IPS-18a (cell line): ENCODE results near the gene GRK6.

Source experiments
- H3K27ac ChIP-seq: one replicate; pipeline ENCODE4 v1.5.1; 2013; ENCODE audit warnings: low read length
- H3K27me3 ChIP-seq: one replicate; pipeline ENCODE4 v1.6.1; 2013; ENCODE audit warnings: mild to moderate bottlenecking, low read length; ENCODE audit not compliant: control insufficient read depth, insufficient read depth
- H3K36me3 ChIP-seq: one replicate; pipeline ENCODE4 v1.6.1; 2013; ENCODE audit warnings: low read depth, low read length; ENCODE audit not compliant: control insufficient read depth
- H3K4me1 ChIP-seq: one replicate; pipeline ENCODE4 v1.6.1; 2013; ENCODE audit warnings: low read depth, low read length; ENCODE audit not compliant: control insufficient read depth
- H3K4me3 ChIP-seq: one replicate; pipeline ENCODE4 v1.5.1; 2013; ENCODE audit warnings: low read length
- H3K9ac ChIP-seq: one replicate; pipeline ENCODE4 v1.6.1; 2013; ENCODE audit warnings: mild to moderate bottlenecking, low read length, moderate library complexity
- H3K9me3 ChIP-seq: one replicate; pipeline ENCODE4 v1.6.1; 2013; ENCODE audit warnings: low read depth, low read length; ENCODE audit not compliant: control insufficient read depth

The GRK6 gene

DNA sequence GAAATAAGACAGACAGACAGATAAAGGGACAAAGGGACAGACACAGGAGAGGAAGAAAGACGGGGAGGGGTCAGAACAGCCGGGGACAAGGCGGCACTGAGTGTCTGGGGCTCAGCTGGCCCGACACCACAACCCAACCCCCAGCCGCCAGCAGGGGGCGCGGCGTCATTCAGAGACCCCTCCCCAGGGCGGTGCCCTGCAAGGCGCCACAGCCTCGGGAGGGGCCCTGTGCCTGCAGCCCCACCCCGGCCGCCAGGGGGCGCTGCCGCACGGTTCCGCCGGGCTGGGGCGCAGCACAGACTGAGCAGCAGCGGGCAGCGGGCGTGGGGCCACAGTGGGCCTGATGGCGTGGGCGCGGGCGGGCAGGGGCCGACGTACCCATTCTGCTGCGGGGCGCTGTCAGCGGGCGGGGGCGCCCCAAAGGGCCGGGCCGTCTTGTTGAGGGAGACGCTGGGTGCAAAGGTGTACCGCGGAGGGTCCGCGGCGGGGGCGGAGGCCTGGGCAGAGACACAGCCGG lies 65.0 kb downstream of the GRK6 start:
- Histone ChIP-seq H3K4me1 (peaks cover 23% of the 10 kb centered on the region), H3K9me3 (no peaks in the 10 kb centered on the region), H3K27me3 (no peaks in the 10 kb centered on the region), H3K36me3 (peaks cover 47% of the 10 kb centered on the region), H3K9ac (no peak overlapping the region), H3K4me3 (no peak overlapping the region), H3K27ac (no peak overlapping the region)

DNA sequence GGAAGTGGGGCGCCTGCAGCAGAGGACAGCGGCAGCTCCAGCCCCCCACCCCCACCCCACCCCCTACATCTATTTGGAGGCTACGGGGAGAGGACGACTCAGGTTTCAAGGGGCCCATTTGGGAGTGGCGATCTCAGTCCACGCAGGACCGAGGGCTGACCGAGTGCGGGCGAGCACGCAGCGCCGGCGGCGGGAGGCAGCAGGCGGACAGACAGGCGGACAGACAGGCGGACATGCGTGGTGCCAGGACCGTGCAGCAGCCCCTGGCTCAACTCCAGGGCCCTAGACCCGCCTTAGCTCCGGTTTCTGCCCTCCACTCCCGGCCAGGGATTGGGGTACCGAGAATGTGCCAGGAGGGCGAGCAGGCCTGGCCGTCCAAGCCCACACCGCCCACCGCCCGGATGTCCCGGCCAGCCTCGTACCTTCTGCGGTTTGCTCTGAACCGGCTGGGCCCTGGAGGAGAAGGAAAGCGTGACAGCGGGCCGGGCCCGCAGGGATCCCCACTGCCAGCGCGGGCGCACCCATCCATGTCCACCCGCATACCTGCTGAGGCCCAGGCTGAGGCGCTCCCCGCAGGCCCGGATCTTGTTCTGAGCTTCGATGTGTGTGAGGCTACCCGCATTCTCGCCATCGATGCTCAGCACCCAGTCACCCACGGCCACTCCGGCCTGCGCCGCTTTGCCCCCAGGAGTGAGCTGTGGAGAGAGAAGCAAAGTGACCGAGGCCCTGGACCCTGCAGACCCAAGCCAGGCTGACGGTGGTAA lies 65.7 kb downstream of the GRK6 start:
- Histone ChIP-seq H3K36me3 (peaks cover 44% of the 10 kb centered on the region), H3K27me3 (no peaks in the 10 kb centered on the region), H3K9ac (no peak overlapping the region), H3K4me3 (no peak overlapping the region), H3K4me1 (peaks cover 23% of the 10 kb centered on the region), H3K9me3 (no peaks in the 10 kb centered on the region), H3K27ac (no peak overlapping the region)
